ENCODE results near the gene ORM1.

The ORM1 gene

DNA sequence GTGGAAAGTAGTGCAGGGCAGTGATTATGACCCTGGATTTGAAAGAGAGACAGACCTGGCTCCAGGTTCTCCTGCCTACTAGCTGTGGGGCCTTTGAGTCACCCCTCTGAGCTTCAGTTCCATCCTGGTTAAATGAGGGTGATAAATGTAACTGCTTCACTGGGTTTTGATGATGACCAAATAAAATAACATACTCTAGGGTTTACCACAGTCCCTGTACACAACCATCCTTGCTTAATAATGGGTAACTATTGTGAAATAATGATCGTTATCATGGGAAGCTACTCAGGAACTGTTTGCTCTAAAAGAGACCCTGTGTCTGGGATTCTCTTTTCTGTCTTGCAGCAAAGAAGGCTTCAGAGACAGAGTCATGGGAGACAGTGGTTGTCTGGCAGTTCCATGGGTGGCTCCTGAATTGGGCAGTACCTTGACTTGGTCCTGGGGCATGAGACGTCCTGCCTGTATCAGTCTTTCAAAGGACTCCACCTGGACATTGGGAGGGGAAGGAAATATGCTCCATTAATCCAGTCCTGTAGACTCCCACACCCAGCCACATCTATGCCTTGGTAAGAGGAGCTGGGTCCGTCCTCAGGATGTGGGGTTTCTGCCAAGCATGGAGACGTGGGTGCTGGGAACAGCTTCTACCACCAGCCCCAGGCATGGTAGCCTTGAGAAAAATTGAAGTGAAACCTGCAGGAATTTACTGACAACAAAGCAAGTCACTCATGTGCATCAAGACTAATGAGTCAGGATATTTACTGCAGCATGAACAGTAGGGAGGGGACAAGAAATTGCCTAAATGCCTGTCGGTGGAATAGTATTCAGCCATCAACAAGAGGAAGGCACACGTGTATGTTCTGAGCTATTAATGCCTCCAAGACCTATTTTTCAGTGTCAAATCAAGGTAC, 41.5 kb downstream of the ORM1 start:
- DNase-seq (ENCODE audit: low read depth in 2 of 2) = no peak

- no peak for DNase-seq (ENCODE audit: low read depth in 2 of 2)
Observed at GRCh38 chr9:114365194-114365593, 42.3 kb downstream of the ORM1 start.

- no peak for DNase-seq (ENCODE audit: low read depth in 2 of 2)
Observed at GRCh38 chr9:114366334-114367128, 43.6 kb downstream of the ORM1 start.

DNA sequence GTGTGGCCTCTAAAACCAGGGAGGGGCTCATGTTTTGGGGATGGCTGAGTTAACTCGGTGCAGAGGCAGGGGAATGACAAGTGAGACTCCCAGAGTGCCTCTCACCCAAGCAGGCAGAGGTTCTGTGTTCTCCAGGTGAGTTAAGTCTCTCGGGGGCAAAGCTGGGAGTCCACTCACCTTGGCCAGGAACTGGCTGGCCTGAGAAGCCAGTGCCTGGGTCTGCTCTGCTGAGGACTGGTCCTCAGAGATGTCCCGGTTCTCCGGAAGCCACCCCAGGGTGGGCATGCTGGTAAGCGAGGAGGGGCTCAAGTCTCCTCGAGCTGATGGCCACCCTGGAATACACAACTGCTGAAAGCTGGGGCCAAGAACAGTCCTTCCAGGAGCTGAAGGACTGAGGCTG, 44.5 kb downstream of the ORM1 start:
- no peak for DNase-seq (ENCODE audit: low read depth in 2 of 2)

DNA sequence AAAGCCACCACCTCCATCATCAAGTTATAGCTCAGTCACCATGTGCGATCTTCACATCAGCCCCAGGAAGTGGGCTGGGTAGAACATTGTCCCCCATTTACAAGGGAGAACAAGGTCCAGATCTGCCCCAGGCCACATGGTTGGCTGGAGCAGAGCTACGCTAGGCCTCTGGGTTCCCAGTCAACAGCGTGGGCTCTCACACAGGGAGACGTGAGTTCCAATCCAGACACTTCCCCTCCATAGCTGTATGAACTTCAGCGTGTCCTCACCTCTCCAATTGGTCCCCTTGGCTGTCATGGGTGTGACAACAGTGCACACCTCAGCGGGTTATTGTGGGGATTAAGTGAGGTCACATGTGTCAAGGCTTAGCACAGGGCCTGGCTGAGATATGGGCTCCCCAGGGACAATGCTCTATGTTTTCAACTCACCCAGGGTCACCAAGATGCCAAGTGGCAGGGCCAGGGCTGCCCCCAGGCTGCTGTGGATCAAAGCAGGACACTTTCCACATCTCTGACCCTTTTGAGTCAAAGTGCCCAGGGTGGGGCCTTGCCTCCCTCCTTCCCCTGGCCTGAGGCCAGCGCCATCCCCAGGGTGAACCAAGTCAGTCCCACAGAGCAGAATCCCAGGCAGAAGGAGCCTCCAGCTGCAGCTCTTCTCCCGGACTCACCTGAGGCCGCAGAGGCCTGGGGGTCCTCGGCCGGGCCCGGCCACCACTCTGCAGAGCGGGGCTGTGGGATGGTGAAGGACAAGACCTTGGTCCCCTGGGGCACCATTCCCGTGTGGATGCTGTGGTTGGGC, 45.1 kb downstream of the ORM1 start:
- no peak for DNase-seq (ENCODE audit: low read depth in 2 of 2)

- no peak for DNase-seq (ENCODE audit: low read depth in 2 of 2)
Observed at GRCh38 chr9:114369216-114370130, 46.6 kb downstream of the ORM1 start.

- no peak for DNase-seq (ENCODE audit: low read depth in 2 of 2)
Observed at GRCh38 chr9:114370251-114370967, 47.5 kb downstream of the ORM1 start.

DNA sequence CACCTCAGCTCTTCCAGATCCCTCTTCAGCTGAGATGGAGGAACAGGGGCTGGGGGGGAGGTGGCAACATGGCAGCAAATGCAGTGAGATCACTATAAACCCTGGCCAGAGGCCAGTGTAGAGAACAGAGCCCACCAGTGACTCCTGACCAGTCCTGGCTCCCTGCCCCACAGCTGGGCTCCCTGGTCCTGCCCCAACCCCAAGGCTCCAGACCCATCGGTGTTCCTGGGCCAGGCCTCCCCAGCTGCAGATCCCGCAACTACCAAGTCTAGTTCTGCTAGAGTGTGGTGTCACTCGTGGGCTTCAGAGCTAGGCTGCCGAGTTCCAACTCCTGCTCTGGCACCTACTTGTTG, 48.0 kb downstream of the ORM1 start:
- DNase-seq (ENCODE audit: low read depth in 2 of 2) = no peak

DNA sequence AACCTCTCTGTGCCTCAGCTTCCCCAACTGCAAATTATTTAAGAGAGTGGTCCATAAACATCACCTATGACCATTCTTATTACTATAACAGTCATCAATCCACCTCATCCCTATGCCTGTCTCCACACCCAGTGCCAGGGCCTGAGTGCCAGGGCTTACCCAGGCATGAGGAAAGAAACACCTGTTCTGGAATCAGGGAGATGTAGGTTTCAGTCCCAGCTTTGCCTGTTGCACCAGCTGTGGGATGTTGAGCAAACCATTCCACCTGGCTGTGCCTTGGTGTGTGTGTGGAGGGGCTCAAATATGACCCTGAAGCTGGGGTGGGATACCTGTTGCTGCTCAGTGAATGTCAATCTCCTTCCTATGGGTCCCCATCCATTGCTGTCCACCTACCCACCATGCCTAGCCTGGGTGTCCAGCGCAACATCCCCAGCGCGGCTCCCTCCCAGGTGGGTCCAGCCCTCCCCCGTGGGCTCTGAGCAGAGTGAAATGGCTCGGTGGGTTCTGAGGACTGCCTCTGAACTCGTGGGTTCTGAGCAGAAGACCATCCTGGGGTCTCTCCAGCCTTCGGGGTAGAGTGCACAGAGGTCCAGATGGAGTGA, 48.5 kb downstream of the ORM1 start:
- DNase-seq (ENCODE audit: low read depth in 2 of 2) = no peak

DNA sequence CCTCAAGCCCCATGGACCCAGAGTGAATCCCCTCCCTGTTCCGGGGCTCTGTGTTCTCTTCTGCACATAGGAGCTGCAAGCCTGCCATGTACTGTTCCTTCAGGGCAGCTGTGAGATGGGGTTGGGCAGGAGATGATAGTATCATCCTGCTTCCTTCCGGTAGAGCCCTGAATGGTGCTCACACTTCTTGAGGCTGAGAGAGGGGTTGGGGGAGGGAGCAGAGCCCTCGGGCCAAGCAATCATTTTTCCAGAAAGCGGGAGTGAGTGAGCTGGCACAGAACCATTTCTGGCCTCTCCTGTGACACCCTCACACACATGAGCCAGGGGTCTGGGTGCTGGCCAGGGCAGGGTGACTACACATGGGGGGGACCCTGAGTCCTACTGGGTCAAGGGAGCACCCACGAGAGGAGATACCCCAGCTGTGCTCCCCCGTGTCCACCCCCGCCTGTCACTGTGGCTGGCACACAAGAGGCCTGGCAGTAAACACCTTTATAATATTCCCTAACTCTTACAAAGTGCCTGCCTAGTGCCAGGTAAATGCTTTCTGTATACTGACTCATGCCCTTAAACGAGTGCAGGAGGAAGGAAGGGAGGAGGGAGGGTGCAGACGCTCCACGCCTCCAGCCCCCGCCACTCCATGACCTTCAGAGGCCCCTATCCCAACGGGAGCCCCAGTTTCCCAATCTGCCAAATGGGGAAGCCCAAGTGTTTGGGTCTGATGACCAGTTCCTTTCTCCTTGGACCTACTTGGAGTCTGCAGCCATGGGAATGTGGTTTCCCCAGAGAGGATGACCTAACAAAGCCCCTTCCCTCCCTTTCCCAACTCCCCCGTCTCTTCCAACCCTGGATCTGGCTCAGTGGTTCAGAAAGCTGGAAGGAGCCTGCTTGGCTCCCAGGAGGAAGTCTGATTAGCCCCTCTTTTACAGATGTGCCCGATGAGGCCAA, 49.3 kb downstream of the ORM1 start:
- DNase-seq (ENCODE audit: low read depth in 2 of 2) = no peak

- peak; percentile 56 to 60 for DNase-seq (ENCODE audit: low read depth in 2 of 2)
Observed at GRCh38 chr9:114372921-114373448, 50.1 kb downstream of the ORM1 start.

DNA sequence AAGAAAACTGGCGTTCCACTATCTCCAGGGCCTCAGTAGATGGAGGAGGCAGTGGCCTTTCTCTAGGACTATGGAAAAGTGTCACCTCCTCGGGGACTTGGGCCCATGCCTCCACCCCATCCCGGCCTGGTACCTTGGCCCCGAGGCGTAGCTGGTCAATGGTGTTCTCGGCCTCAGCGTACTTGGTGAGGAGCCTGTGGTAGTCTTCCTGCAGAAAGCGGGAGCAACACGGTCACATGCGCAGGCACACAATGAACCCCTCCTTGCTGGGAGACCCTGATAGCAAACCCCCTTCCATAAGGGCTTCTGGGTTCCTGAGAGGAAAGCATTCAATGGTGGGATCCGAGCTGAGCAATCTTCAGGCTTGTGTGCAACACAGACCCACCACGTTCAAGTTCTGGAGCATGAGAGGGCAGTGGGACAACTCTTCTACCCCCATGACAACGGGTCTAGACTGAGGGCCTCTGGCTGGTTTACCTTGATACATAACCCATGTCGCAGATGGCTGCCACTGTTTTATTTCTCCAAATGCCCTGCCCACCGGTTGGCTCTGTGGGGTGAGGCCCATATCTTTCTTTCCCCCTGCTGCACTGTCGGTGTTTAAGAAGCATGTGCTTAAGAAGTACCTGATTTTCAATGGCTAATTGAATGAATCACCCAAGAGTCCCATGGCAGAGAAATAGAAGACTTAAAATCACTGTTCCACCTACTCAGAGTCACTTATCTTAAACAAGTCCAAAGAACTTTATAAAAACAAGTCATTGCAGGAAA, 51.2 kb downstream of the ORM1 start:
- no peak for DNase-seq (ENCODE audit: low read depth in 2 of 2)

DNA sequence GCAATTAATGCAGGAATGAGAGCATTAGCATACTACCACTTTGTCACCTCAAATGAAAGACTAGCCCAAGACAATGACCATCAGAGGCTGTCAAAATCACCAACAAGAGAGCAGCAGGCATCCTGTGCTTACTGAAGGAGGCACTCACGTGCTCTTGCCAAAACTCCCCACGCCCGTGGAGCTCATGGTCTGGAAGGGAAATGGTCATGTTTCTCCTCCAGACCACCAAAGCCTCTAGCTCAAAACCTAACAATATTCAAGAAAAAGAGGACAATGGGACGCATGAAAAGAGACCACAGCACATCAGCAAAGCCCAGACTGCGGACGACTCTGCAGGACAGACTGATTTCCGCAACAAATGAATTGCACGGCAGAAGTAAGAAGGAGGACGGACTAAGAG, 52.0 kb downstream of the ORM1 start:
- DNase-seq (ENCODE audit: low read depth in 2 of 2) = no peak

- no peak for DNase-seq (ENCODE audit: low read depth in 2 of 2)
Observed at GRCh38 chr9:114375386-114376175, 52.7 kb downstream of the ORM1 start.
